ENCODE data around the gene SEMA6B. TPM values are rescaled to one million over a fixed set of nuclear protein-coding genes. Genes with fewer than 3 reads are reported as not detected.

SEMA6B gene
- polyA plus RNA-seq, 1 experiment, result 0.22 TPM

DNA sequence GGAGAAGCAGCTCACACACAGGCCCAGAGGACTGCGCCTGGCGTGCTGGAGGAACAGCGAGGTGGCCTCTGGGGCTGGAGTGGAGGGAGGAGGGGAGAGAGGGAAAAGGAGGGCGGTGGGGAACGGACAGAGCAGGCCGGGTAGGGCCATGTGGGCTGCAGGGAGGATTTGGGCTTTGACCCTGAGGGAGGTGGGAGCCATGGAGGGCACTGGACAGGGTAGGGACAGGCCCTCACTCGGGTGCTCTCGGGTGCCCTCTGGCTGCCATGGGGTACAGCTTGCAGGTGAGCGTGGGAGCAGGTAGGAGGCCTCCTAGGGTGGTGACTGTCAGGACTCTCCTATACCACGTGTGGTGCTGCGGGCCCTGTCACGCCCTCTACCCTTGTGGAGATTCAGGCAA lies 64.0 kb downstream of the SEMA6B start:
- TF ChIP-seq, protein P1, sequence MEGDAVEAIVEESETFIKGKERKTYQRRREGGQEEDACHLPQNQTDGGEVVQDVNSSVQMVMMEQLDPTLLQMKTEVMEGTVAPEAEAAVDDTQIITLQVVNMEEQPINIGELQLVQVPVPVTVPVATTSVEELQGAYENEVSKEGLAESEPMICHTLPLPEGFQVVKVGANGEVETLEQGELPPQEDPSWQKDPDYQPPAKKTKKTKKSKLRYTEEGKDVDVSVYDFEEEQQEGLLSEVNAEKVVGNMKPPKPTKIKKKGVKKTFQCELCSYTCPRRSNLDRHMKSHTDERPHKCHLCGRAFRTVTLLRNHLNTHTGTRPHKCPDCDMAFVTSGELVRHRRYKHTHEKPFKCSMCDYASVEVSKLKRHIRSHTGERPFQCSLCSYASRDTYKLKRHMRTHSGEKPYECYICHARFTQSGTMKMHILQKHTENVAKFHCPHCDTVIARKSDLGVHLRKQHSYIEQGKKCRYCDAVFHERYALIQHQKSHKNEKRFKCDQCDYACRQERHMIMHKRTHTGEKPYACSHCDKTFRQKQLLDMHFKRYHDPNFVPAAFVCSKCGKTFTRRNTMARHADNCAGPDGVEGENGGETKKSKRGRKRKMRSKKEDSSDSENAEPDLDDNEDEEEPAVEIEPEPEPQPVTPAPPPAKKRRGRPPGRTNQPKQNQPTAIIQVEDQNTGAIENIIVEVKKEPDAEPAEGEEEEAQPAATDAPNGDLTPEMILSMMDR (IDR thresholded peaks at IDR 0.05; ENCODE audit: insufficient read depth, low read depth, low read length), result no peak
- H3K36me3 ChIP-seq (ENCODE audit: control insufficient read depth, insufficient read depth, low read length), result peaks cover 31% of the 10 kb centered on the region
- H3K4me3 ChIP-seq (ENCODE audit: low read depth, low read length), result no peak overlapping the region
- no peaks in the 10 kb centered on the region for H3K27me3 ChIP-seq (ENCODE audit: control insufficient read depth, insufficient read depth, low read length)
- DNase-seq (ENCODE audit: low read depth), result no peak
- ChIA-PET CTCF (no interaction called here), POLR2A (no interaction called here)

DNA sequence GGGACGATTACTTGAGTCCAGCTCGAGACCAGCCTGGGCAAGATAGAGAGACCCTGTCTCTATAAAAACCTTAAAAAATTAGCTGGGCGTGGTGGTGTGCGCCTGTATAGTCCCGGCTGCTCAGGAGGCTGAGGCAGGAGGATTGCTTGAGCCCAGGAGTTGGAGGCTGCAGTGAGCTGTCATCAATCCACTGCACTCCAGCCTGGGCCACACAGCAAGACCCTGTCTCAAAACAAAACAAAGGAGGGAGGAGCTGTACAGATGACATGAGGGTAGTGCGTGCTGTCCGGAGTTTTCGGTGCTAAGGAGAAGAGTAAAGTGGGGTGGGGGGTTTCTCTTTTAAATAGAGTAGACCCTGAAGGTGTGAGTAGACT lies 64.8 kb downstream of the SEMA6B start:
- POLR2A ChIA-PET, result no interaction called here

DNA sequence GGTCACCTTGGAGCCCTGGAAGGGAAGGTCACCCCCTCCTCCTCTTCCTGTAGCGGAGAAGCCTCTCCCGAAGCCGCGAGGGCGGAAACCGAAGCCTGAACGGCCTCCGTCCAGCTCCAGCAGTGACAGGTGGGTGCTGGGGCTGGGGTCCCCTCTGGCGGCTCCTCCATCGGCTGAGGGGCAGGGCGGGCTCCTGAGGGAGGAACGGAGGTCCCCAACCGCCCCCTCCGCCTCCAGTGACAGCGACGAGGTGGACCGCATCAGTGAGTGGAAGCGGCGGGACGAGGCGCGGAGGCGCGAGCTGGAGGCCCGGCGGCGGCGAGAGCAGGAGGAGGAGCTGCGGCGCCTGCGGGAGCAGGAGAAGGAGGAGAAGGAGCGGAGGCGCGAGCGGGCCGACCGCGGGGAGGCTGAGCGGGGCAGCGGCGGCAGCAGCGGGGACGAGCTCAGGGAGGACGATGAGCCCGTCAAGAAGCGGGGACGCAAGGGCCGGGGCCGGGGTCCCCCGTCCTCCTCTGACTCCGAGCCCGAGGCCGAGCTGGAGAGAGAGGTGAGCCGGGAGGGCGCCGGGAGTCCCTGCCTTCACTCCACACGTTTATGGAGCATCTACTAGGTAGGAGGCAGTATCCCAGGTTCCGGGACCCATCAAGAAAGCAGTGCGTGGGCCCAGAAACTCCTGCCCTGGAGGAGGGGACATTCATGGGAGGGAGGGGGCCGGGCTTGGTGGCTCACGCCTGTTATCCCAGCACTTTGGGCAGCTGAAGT lies 65.4 kb downstream of the SEMA6B start:
- TF ChIP-seq, protein P1 (IDR thresholded peaks at IDR 0.05; ENCODE audit: insufficient read depth, low read depth, low read length), result no peak
- ChIA-PET POLR2A (no interaction called here), CTCF (interaction anchor here (1.1 kb wide), 1 partner anchor 29 kb away, joined by 3 read pairs; no protein-coding TSS in a partner anchor)
- no peaks in the 10 kb centered on the region for H3K27me3 ChIP-seq (ENCODE audit: control insufficient read depth, insufficient read depth, low read length)
- no peak for DNase-seq (ENCODE audit: low read depth)
- H3K36me3 ChIP-seq (ENCODE audit: control insufficient read depth, insufficient read depth, low read length), result peaks cover 35% of the 10 kb centered on the region
- H3K4me3 ChIP-seq (ENCODE audit: low read depth, low read length), result no peak overlapping the region

More for the DNA sequence above, 64.8 kb downstream of the SEMA6B start:
- Histone ChIP-seq H3K36me3 (ENCODE audit: control insufficient read depth, insufficient read depth, low read length) (peaks cover 35% of the 10 kb centered on the region), H3K27me3 (ENCODE audit: control insufficient read depth, insufficient read depth, low read length) (no peaks in the 10 kb centered on the region), H3K4me3 (ENCODE audit: low read depth, low read length) (no peak overlapping the region)
- CTCF ChIA-PET, result interaction anchor here (0.7 to 1.1 kb wide), 2 partner anchors 29 to 449 kb away, joined by 3 read pairs; no protein-coding TSS in a partner anchor
- DNase-seq (ENCODE audit: low read depth), result no peak
- TF ChIP-seq, protein P1 (IDR thresholded peaks at IDR 0.05; ENCODE audit: insufficient read depth, low read depth, low read length), result no peak

DNA sequence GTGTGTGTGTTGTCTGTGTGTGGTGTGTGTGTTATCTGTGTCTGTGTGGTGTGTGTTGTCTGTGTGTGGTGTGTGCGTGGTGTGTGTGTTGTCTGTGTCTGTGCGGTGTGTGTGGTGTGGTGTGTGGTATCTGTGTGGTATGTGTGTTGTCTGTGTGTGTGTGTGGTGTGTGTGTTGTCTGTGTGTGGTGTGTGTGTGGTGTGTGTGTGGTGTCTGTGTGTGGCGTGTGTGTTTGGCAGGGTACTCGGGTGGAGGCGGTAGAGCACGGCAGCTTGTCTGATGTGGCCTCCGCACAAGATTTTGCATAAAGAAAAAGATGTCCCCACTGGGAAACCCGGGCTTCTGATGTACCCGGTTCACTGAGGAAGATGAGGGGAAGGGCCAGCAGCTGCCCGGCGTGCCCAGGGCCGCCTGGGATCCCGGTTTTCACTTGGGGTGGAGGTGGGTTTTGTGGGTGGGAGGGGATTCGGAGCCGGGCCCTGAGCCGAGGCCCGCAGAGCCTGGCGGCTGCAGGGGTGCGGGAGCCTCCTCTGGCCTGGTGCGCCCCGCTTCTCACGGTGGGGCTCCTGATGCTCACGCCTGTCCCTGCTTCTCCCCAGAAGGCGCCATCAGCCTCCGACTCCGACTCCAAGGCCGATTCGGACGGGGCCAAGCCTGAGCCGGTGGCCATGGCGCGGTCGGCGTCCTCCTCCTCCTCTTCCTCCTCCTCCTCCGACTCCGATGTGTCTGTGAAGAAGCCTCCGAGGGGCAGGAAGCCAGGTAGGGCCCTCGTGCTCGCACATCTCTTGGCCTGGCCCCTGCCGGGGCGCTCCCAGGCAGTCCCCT lies 66.2 kb downstream of the SEMA6B start:
- POLR2A ChIA-PET, result no interaction called here
- CTCF ChIA-PET, result interaction anchor here (1.1 kb wide), 1 partner anchor 30 kb away, joined by 3 read pairs; no protein-coding TSS in a partner anchor

More for the DNA sequence above, 66.2 kb downstream of the SEMA6B start:
- TF ChIP-seq, protein P1 (IDR thresholded peaks at IDR 0.05; ENCODE audit: insufficient read depth, low read depth, low read length), result no peak
- no peak overlapping the region for H3K4me3 ChIP-seq (ENCODE audit: low read depth, low read length)
- DNase-seq (ENCODE audit: low read depth), result no peak
- peaks cover 34% of the 10 kb centered on the region for H3K36me3 ChIP-seq (ENCODE audit: control insufficient read depth, insufficient read depth, low read length)
- H3K27me3 ChIP-seq (ENCODE audit: control insufficient read depth, insufficient read depth, low read length), result no peaks in the 10 kb centered on the region

Other genes with a start within 250 kb of the SEMA6B start
- gene STAP2, start 220.9 kb downstream of the SEMA6B start, polyA plus RNA-seq (2011; rRNA removed), result 5.6 and 7.8 TPM in 2 replicates
- 4.9 and 5.3 TPM in 2 replicates for gene MPND, start 216.1 kb downstream of the SEMA6B start, polyA plus RNA-seq (2011; rRNA removed)
- gene SH3GL1, start 159.1 kb downstream of the SEMA6B start, polyA plus RNA-seq (2011; rRNA removed), result 52.2 and 89.4 TPM in 2 replicates
- gene CHAF1A, start 157.0 kb downstream of the SEMA6B start, polyA plus RNA-seq (2011; rRNA removed), result 6.3 and 11.4 TPM in 2 replicates
- gene UBXN6, start 101.9 kb downstream of the SEMA6B start, polyA plus RNA-seq (2011; rRNA removed), result 85.5 and 127 TPM in 2 replicates
- gene HDGFL2, start 87.4 kb downstream of the SEMA6B start, polyA plus RNA-seq (2011; rRNA removed), result 23.8 and 26.0 TPM in 2 replicates
- 0.01 TPM in 2 replicates for gene PLIN4, start 41.2 kb downstream of the SEMA6B start, polyA plus RNA-seq (2011; rRNA removed)
- not detected in 2 replicates for gene PLIN5, start 24.5 kb downstream of the SEMA6B start, polyA plus RNA-seq (2011; rRNA removed)
- gene LRG1, start 19.6 kb downstream of the SEMA6B start, polyA plus RNA-seq (2011; rRNA removed), result 0.02 TPM in 1 of 2 replicates, not detected in the other
- gene TNFAIP8L1, start 79.8 kb upstream of the SEMA6B start, polyA plus RNA-seq (2011; rRNA removed), result 3.7 and 4.8 TPM in 2 replicates
- 162 and 222 TPM in 2 replicates for gene MYDGF, start 110.7 kb upstream of the SEMA6B start, polyA plus RNA-seq (2011; rRNA removed)
- 4.5 and 12.3 TPM in 2 replicates for gene DPP9, start 164.2 kb upstream of the SEMA6B start, polyA plus RNA-seq (2011; rRNA removed)
- gene FEM1A, start 232.1 kb upstream of the SEMA6B start, polyA plus RNA-seq (2011; rRNA removed), result 3.8 and 5.6 TPM in 2 replicates